T-cell (primary cell): ENCODE data around the gene RBM25. TPM values are rescaled to one million over a fixed set of nuclear protein-coding genes. Genes with fewer than 3 reads are reported as not detected.

Experiments used
- ATAC-seq, 4 experiments: fragments of 200-7000 bp in 3 of 4; fragments of 150-1000 bp in 1 of 4; cut with Tn5 transposase; replicated peaks in 1 of 4; 1 replicate in 3 of 4; 2 replicates in 1 of 4; pipeline ENCODE4 v1.10.0; 2021; ENCODE audit warnings: moderate library complexity in 3 of 4, mild to moderate bottlenecking in 2 of 4, moderate number of reproducible peaks in 1 of 4
- CTCF ChIA-PET, 2 donors: fragments of 300-600 bp; sonication (Branson Sonifier 250); formaldehyde crosslinking; loops; one replicate each; lab custom pipeline; 2022; ENCODE audit warnings: antibody characterized with exemption in 2 of 2; lab: Charles Lee
- POLR2A ChIA-PET, 2 donors: fragments of 300-600 bp; sonication (Branson Sonifier 250); formaldehyde crosslinking; loops; one replicate each; lab custom pipeline; 2022; ENCODE audit warnings: antibody characterized with exemption in 2 of 2; lab: Charles Lee
- DNase-seq, 35 experiments: peaks; one replicate each; pipeline versions ENCODE4 v3.0.0 to v3.0.0-alpha.2; 2013 to 2023
- H3K27ac ChIP-seq: one replicate; pipeline ENCODE4 v1.5.1; 2013; ENCODE audit warnings: low read length
- H3K27me3 ChIP-seq, 2 experiments: replicated peaks in 1 of 2; 1 replicate in 1 of 2; 2 replicates in 1 of 2; pipeline versions ENCODE4 v1.6.1 to v1.7.0; 2013; ENCODE audit warnings: low read length in 1 of 2, mixed read lengths in 1 of 2; ENCODE audit not compliant: control insufficient read depth in 2 of 2, insufficient read depth in 2 of 2; ENCODE audit errors: extremely low read depth in 1 of 2
- H3K36me3 ChIP-seq, 2 donors: 1 replicate in 1 of 2; 2 replicates in 1 of 2; pipeline versions ENCODE4 v1.6.1 to v1.7.0; 2013; ENCODE audit warnings: low read length in 1 of 2; ENCODE audit not compliant: control insufficient read depth in 2 of 2, insufficient read depth in 1 of 2; ENCODE audit errors: extremely low read depth in 1 of 2
- H3K4me1 ChIP-seq, 2 experiments: 1 replicate in 1 of 2; 2 replicates in 1 of 2; pipeline versions ENCODE4 v1.6.1 to v1.7.0; 2013; ENCODE audit warnings: low read length in 2 of 2, mixed read lengths in 1 of 2; ENCODE audit not compliant: insufficient read depth in 2 of 2, control insufficient read depth in 1 of 2; ENCODE audit errors: extremely low read depth in 1 of 2
- H3K4me3 ChIP-seq, 2 donors: 1 replicate in 1 of 2; 2 replicates in 1 of 2; pipeline versions ENCODE4 v1.5.1 to v1.7.0; 2013; ENCODE audit warnings: mild to moderate bottlenecking in 2 of 2, low read length in 1 of 2, moderate library complexity in 1 of 2; ENCODE audit not compliant: control insufficient read depth in 1 of 2; ENCODE audit errors: extremely low read depth in 1 of 2
- H3K9me3 ChIP-seq: 2 replicates; pipeline ENCODE4 v1.7.0; 2013
- H3K27ac Mint-ChIP-seq, 2 donors: one replicate each; pipeline ENCODE4 v1.8.0; 2020 to 2021; ENCODE audit warnings: mild to moderate bottlenecking in 2 of 2, mixed read lengths in 2 of 2
- H3K27me3 Mint-ChIP-seq, 2 donors: one replicate each; pipeline ENCODE4 v1.8.0; 2021 to 2022; ENCODE audit warnings: mixed read lengths in 2 of 2
- H3K36me3 Mint-ChIP-seq: one replicate; pipeline ENCODE4 v1.8.0; 2021; ENCODE audit warnings: mixed read lengths
- H3K4me1 Mint-ChIP-seq, 3 donors: one replicate each; pipeline ENCODE4 v1.8.0; 2020 to 2022; ENCODE audit warnings: mixed read lengths in 3 of 3, mild to moderate bottlenecking in 1 of 3
- H3K4me3 Mint-ChIP-seq, 3 donors: one replicate each; pipeline ENCODE4 v1.8.0; 2020 to 2022; ENCODE audit warnings: mild to moderate bottlenecking in 3 of 3, mixed read lengths in 3 of 3, moderate library complexity in 3 of 3
- H3K9me3 Mint-ChIP-seq, 3 donors: one replicate each; pipeline ENCODE4 v1.8.0; 2020 to 2022; ENCODE audit warnings: mixed read lengths in 3 of 3
- WGBS: methylation state at CpG from one replicate; pipeline ENCODE4 v1.1.5; 2013; ENCODE audit warnings: missing lambda C conversion rate; ENCODE audit not compliant: insufficient coverage; 5-methylcytosine and 5-hydroxymethylcytosine counted together
- total RNA-seq, 35 experiments: library from RNA in 6 of 35; stranded (reverse) in 6 of 35; fragments of 120-200 nt in 1 of 35; gene quantifications; one replicate each; pipeline versions ENCODE4 v1.2.1 to v1.2.4 and lab custom pipeline; 2013 to 2026

The RBM25 gene
- total RNA-seq, 5 donors from 2014 or later (not counting 1 experiment from before 2014, with no cell fraction given), result 103 to 163 (median 122) TPM

DNA sequence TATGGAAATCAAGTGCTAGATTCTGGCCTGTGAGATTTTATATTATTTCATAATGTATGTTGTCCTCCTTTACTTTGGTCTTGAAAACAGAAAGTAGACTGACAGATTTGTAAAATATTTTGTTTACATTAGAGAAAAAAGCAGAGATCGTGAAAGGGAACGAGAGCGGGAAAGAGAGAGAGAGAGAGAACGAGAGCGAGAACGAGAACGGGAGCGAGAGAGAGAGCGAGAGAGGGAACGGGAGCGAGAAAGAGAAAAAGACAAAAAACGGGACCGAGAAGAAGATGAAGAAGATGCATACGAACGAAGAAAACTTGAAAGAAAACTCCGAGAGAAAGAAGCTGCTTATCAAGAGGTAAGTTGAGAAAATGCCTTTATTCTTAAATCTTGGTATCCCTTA, 47.4 kb downstream of the RBM25 start:
- ChIA-PET CTCF (no interaction called here), POLR2A (interaction anchor here (0.7 to 1.1 kb wide), 3 partner anchors 17 to 124 kb away, joined by 3 to 4 read pairs (median 4); no protein-coding TSS in a partner anchor)
- H3K4me1 ChIP-seq, result no peaks in the 10 kb centered on the region
- H3K4me1 Mint-ChIP-seq, result peaks cover 0 to 6% (median 0%) of the 10 kb centered on the region in 3 donors
- H3K27me3 ChIP-seq, result no peaks in the 10 kb centered on the region
- H3K36me3 Mint-ChIP-seq, result peaks cover 46% of the 10 kb centered on the region
- H3K9me3 ChIP-seq, result no peaks in the 10 kb centered on the region
- no peak overlapping the region for H3K27ac ChIP-seq
- peaks cover 16 to 87% of the 10 kb centered on the region in 2 donors for H3K36me3 ChIP-seq
- H3K9me3 Mint-ChIP-seq, result no peaks in the 10 kb centered on the region
- DNase-seq (no peak), ATAC-seq (no peak)
- no peak overlapping the region for H3K27ac Mint-ChIP-seq
- H3K27me3 Mint-ChIP-seq, result no peaks in the 10 kb centered on the region
- WGBS, result 100% methylated on average over 13 of the region's 16 CpGs
- H3K4me3 Mint-ChIP-seq, result no peak overlapping the region
- H3K4me3 ChIP-seq, result no peak overlapping the region

DNA sequence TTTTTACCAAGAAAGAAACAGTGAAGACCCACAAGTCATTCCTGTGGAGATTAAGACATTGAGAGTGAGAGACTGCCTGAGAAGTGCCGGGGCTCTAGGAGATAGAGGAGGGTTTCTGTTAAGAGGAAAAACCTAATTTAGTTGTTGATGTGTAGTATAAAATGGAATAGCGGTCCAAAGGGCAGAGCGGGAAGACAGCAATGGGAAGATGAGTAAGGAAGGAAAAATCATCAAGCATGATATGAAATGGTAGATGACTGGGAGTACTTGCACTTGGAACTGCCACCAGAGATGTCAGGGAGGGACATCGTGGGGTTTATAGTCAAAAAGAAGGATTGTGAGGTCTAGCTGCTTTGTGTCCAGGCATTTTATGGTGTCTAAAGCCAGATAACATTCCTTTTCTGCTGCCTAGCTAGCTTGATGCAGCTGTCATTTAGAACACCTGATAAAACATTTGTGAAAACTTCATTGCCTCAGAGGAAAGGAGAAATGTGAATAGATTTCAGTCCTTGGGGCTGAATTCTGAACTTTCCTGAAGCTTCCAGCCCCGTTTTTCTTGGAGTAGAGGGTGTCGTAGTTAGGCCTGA, 57.8 kb downstream of the RBM25 start:
- H3K27ac ChIP-seq, result no peak overlapping the region
- H3K36me3 ChIP-seq, result peaks cover 6 to 85% of the 10 kb centered on the region in 2 donors
- DNase-seq (no peak), ATAC-seq (no peak)
- H3K9me3 ChIP-seq, result no peaks in the 10 kb centered on the region
- H3K27me3 ChIP-seq, result no peaks in the 10 kb centered on the region
- WGBS, result 100% methylated on average over 4 of the region's 6 CpGs
- peaks cover 53% of the 10 kb centered on the region for H3K36me3 Mint-ChIP-seq
- no peaks in the 10 kb centered on the region for H3K9me3 Mint-ChIP-seq
- H3K27me3 Mint-ChIP-seq, result no peaks in the 10 kb centered on the region
- H3K4me1 ChIP-seq, result no peaks in the 10 kb centered on the region
- CTCF ChIA-PET, result no interaction called here
- peaks cover 6 to 13% (median 13%) of the 10 kb centered on the region in 3 donors for H3K4me1 Mint-ChIP-seq
- POLR2A ChIA-PET, result interaction anchor here (0.6 kb wide), 2 partner anchors 9 to 18 kb away, joined by 3 to 4 read pairs; no protein-coding TSS in a partner anchor
- peak overlapping the region in 1 of 2 donors; percentile 10 for H3K27ac Mint-ChIP-seq
- H3K4me3 Mint-ChIP-seq, result no peak overlapping the region
- H3K4me3 ChIP-seq, result no peak overlapping the region

DNA sequence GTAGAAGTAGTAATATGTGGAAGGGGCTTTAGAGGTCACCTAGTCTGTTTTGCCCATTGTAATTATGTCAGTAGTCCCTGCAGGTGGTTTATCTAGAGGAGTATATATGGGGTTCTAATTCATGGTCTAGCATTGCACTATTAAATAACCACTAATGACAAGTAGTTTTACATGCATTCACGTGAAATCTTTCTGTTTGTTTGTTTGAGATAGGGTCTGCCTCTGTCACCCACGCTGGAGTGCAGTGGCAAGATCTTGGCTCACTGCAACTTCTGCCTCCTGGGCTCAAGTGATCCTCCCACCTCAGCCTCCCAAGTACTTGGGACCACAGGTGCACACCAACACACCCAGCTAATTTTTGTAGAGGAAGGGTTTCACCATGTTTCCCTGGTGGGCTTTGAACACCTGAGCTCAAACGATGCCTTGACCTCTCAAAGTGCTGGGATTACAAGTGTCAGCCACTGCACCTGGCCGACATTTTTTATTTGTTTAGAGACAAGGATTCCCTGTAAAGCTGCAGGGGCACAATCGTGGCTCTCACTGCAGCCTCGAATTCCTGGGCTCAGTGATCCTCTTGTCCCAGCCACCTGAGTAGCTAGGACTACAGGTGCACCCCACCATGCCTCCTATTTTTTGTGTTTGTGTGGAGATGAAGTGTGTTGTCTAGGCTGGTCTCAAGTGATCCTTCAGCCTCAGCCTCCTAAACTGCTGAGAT, 66.0 kb downstream of the RBM25 start:
- ChIA-PET POLR2A (interaction anchor here (0.6 to 0.7 kb wide), 5 partner anchors 11 to 1638 kb away, joined by 3 to 5 read pairs (median 3); partner anchors contain the start of genes NUMB (in 1 of the 2) and PSEN1 (in 1 of the 2)), CTCF (no interaction called here)
- no peak for ATAC-seq
- Histone ChIP-seq H3K4me3 (no peak overlapping the region), H3K27ac (no peak overlapping the region), H3K4me1 (peaks cover 0 to 2% of the 10 kb centered on the region in 2 experiments), H3K9me3 (no peaks in the 10 kb centered on the region), H3K27me3 (no peaks in the 10 kb centered on the region), H3K36me3 (peaks cover 5 to 34% of the 10 kb centered on the region in 2 donors)
- WGBS, result 100% methylated on average over 2 of the region's 6 CpGs
- Mint-ChIP-seq H3K9me3 (no peaks in the 10 kb centered on the region), H3K27ac (peak overlapping the region; percentile 13 to 23), H3K4me3 (no peak overlapping the region), H3K36me3 (peaks cover 33% of the 10 kb centered on the region), H3K27me3 (no peaks in the 10 kb centered on the region), H3K4me1 (peaks cover 0 to 3% (median 2%) of the 10 kb centered on the region in 3 donors)
- no peak for DNase-seq

DNA sequence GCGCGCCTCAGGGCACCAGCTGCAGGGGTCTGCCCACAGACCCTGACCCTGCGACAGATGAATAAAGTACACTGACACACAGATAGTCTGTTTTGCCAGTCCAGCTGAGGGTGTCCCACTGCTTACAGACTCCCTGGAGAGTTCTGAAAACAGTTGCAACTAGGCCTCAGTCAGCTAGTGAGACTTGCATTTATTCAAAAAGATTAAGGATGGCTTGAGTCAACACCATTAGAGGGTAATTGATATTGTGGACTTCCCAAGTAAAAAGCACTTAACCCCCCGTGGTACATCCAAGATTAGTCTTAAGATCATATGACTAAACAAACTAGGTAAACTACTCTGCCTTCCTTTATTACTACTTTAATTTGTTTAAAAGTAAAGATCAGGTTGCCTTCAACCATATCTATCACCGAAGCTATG, 66.8 kb downstream of the RBM25 start:
- H3K36me3 ChIP-seq, result peaks cover 0 to 26% of the 10 kb centered on the region in 2 donors
- peaks cover 0 to 2% of the 10 kb centered on the region in 2 experiments for H3K4me1 ChIP-seq
- H3K27me3 ChIP-seq, result no peaks in the 10 kb centered on the region
- ATAC-seq (no peak), DNase-seq (no peak)
- no peaks in the 10 kb centered on the region for H3K9me3 ChIP-seq
- peak overlapping the region in 1 of 2 donors; percentile 13 for H3K27ac Mint-ChIP-seq
- no peak overlapping the region for H3K4me3 ChIP-seq
- H3K27me3 Mint-ChIP-seq, result no peaks in the 10 kb centered on the region
- H3K4me3 Mint-ChIP-seq, result no peak overlapping the region
- peaks cover 0 to 3% (median 2%) of the 10 kb centered on the region in 3 donors for H3K4me1 Mint-ChIP-seq
- no peaks in the 10 kb centered on the region for H3K9me3 Mint-ChIP-seq
- H3K36me3 Mint-ChIP-seq, result peaks cover 26% of the 10 kb centered on the region
- 100% methylated on average over 3 of the region's 5 CpGs for WGBS
- H3K27ac ChIP-seq, result no peak overlapping the region
- ChIA-PET CTCF (no interaction called here), POLR2A (interaction anchor here in 1 of 2 donors (1.1 kb wide), 1 partner anchor 20 kb away, joined by 4 read pairs; no protein-coding TSS in a partner anchor)

DNA sequence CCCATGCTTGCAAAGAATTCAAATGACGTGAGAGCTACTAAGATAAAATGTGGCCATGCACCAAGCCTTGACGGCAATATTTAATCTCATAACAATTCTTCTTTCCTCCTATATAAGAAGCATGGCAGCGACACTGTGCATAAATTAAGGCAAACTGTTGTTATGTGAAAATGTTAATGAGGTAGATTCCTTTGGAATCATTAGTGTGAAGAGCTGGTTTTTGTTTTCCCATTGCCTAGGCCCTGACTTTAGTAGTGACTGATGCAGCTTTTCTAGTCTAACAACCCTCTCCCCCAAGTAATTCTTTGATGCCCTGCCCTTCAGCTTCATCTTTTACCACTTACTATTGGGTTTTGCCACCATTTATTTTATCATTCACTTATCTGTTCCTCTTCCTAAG, 67.4 kb downstream of the RBM25 start:
- Mint-ChIP-seq H3K4me1 (peaks cover 0 to 3% (median 2%) of the 10 kb centered on the region in 3 donors), H3K9me3 (no peaks in the 10 kb centered on the region), H3K4me3 (no peak overlapping the region), H3K27me3 (no peaks in the 10 kb centered on the region), H3K27ac (peak overlapping the region in 1 of 2 donors; percentile 52), H3K36me3 (peaks cover 22% of the 10 kb centered on the region)
- Histone ChIP-seq H3K27ac (no peak overlapping the region), H3K36me3 (peaks cover 0 to 20% of the 10 kb centered on the region in 2 donors), H3K27me3 (no peaks in the 10 kb centered on the region), H3K4me3 (no peak overlapping the region), H3K9me3 (no peaks in the 10 kb centered on the region), H3K4me1 (peaks cover 0 to 2% of the 10 kb centered on the region in 2 experiments)
- DNase-seq (no peak), ATAC-seq (no peak)
- no CpG with 5 or more reads among the region's 3 CpGs for whole genome bisulfite sequencing
- CTCF ChIA-PET, result no interaction called here
- POLR2A ChIA-PET, result interaction anchor here in 1 of 2 donors (0.6 to 1.1 kb wide), 2 partner anchors 17 to 20 kb away, joined by 3 to 4 read pairs; no protein-coding TSS in a partner anchor

DNA sequence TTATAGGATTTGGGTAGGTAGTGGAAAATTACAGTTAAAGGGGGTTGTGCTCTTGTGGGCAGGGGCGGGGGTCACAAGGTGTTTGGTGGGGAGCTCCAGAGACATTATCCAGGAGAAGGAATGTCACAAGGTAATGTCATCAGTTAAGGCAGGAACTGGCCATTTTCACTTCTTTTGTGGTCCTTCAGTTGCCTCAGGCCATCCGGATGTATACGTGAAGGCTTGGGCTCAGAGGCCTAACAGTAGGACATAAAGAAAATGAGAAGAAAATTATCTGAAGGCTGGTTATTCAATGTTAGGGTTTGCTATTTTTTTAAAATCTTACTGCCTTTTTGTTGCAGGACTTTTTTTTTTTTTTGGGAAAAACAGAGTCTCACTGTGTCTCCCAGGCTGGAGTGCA, 75.5 kb downstream of the RBM25 start:
- Mint-ChIP-seq H3K27ac (no peak overlapping the region), H3K4me1 (peaks cover 15 to 21% (median 20%) of the 10 kb centered on the region in 3 donors), H3K27me3 (no peaks in the 10 kb centered on the region), H3K9me3 (peaks cover 7 to 14% (median 13%) of the 10 kb centered on the region in 3 donors), H3K36me3 (peaks cover 11% of the 10 kb centered on the region), H3K4me3 (no peak overlapping the region)
- no peaks in the 10 kb centered on the region for H3K27me3 ChIP-seq
- ATAC-seq (no peak), DNase-seq (no peak)
- 100% methylated on average over 3 of the region's 3 CpGs for WGBS
- no peak overlapping the region for H3K27ac ChIP-seq
- CTCF ChIA-PET, result no interaction called here
- POLR2A ChIA-PET, result interaction anchor here in 1 of 2 donors (0.6 kb wide), 1 partner anchor 16 kb away, joined by 3 read pairs; no protein-coding TSS in a partner anchor
- no peaks in the 10 kb centered on the region for H3K9me3 ChIP-seq
- peaks cover 5 to 21% of the 10 kb centered on the region in 2 experiments for H3K4me1 ChIP-seq
- no peaks in the 10 kb centered on the region for H3K36me3 ChIP-seq
- no peak overlapping the region for H3K4me3 ChIP-seq
